Measurements from ENCODE around the gene LYPLA2. TPM values are rescaled to one million over a fixed set of nuclear protein-coding genes. Genes with fewer than 3 reads are reported as not detected.

Gene LYPLA2
- total RNA-seq, 4 donors from 2014 or later = 4.6 to 33.5 (median 20.3) TPM

GRCh38 chr1:23804183-23804835 is 13.4 kb downstream of the LYPLA2 start:
- Histone ChIP-seq H3K27me3 (no peaks in the 10 kb centered on the region), H3K27ac (no peak overlapping the region), H3K4me1 (peaks cover 0 to 9% of the 10 kb centered on the region in 2 donors), H3K9me3 (no peaks in the 10 kb centered on the region), H3K36me3 (no peaks in the 10 kb centered on the region), H3K4me3 (no peak overlapping the region)
- intact Hi-C loops (cut with DNase I; ENCODE audit: low total_unique reads) = no loop called here
- no peak for DNase-seq
- TF ChIP-seq POLR2A (IDR thresholded peaks at IDR 0.05) (no peak), CTCF (IDR thresholded peaks at IDR 0.05) (no peak)

- intact Hi-C loops (cut with DNase I; ENCODE audit: low total_unique reads) = no loop called here
- H3K9me3 ChIP-seq = no peaks in the 10 kb centered on the region
- DNase-seq = no peak
- TF ChIP-seq CTCF (IDR thresholded peaks at IDR 0.05) (no peak), POLR2A (IDR thresholded peaks at IDR 0.05) (no peak)
- no peaks in the 10 kb centered on the region for H3K27me3 ChIP-seq
- no peak overlapping the region for H3K27ac ChIP-seq
- no peak overlapping the region for H3K4me3 ChIP-seq
- H3K4me1 ChIP-seq = peaks cover 0 to 5% of the 10 kb centered on the region in 2 donors
- no peaks in the 10 kb centered on the region for H3K36me3 ChIP-seq
Observed at GRCh38 chr1:23805025-23805424, 14.1 kb downstream of the LYPLA2 start.

- Histone ChIP-seq H3K4me1 (peaks cover 0 to 3% of the 10 kb centered on the region in 2 donors), H3K4me3 (no peak overlapping the region), H3K27ac (no peak overlapping the region), H3K27me3 (no peaks in the 10 kb centered on the region), H3K36me3 (no peaks in the 10 kb centered on the region), H3K9me3 (no peaks in the 10 kb centered on the region)
- intact Hi-C loops (cut with DNase I; ENCODE audit: low total_unique reads) = no loop called here
- no peak for DNase-seq
- TF ChIP-seq POLR2A (IDR thresholded peaks at IDR 0.05) (no peak), CTCF (IDR thresholded peaks at IDR 0.05) (no peak)
Observed at GRCh38 chr1:23806280-23806679, 15.3 kb downstream of the LYPLA2 start.

- TF ChIP-seq POLR2A (IDR thresholded peaks at IDR 0.05) (no peak), CTCF (IDR thresholded peaks at IDR 0.05) (no peak)
- H3K4me1 ChIP-seq = no peaks in the 10 kb centered on the region
- H3K4me3 ChIP-seq = no peak overlapping the region
- no peak for DNase-seq
- no peaks in the 10 kb centered on the region for H3K9me3 ChIP-seq
- no peak overlapping the region for H3K27ac ChIP-seq
- intact Hi-C loops (cut with DNase I; ENCODE audit: low total_unique reads) = no loop called here
- H3K36me3 ChIP-seq = no peaks in the 10 kb centered on the region
- H3K27me3 ChIP-seq = no peaks in the 10 kb centered on the region
Observed at GRCh38 chr1:23807453-23807852, 16.5 kb downstream of the LYPLA2 start.

GRCh38 chr1:23809751-23810171 is 18.8 kb downstream of the LYPLA2 start:
- no peaks in the 10 kb centered on the region for H3K36me3 ChIP-seq
- TF ChIP-seq POLR2A (IDR thresholded peaks at IDR 0.05) = no peak
- peak; percentile 30 to 35 (median 32) for TF ChIP-seq CTCF (IDR thresholded peaks at IDR 0.05)
- intact Hi-C loops (cut with DNase I; ENCODE audit: low total_unique reads) = no loop called here

More at GRCh38 chr1:23809751-23810171, 18.8 kb downstream of the LYPLA2 start:
- Histone ChIP-seq H3K27me3 (no peaks in the 10 kb centered on the region), H3K4me1 (no peaks in the 10 kb centered on the region), H3K9me3 (no peaks in the 10 kb centered on the region), H3K27ac (no peak overlapping the region), H3K4me3 (no peak overlapping the region)
- peak in 1 of 2 donors; percentile 47 for DNase-seq
